Astrocyte (in vitro differentiated cells and primary cell): ENCODE measurements around the gene SULT6B1. TPM values are rescaled to one million over a fixed set of nuclear protein-coding genes. Genes with fewer than 3 reads are reported as not detected.

Source experiments
- DNase-seq: peaks from one replicate; pipeline ENCODE4 v3.0.0-alpha.2; 2010; ENCODE audit warnings: low read depth
- FAIRE-seq: peaks from 2 replicates; lab custom pipeline; 2011; peaks lifted over from hg19 to GRCh38; lab: Jason Lieb, UNC
- H2AFZ ChIP-seq: 2 replicates; pipeline ENCODE4 v1.6.0; 2012; ENCODE audit warnings: low read depth, low read length, inconsistent platforms
- H3K27ac ChIP-seq: 2 replicates; pipeline ENCODE4 v1.5.1; 2011; ENCODE audit warnings: low read depth, low read length, inconsistent platforms
- H3K27me3 ChIP-seq: 2 replicates; pipeline ENCODE4 v1.6.0; 2011; ENCODE audit warnings: low read length, inconsistent platforms; ENCODE audit not compliant: insufficient read depth
- H3K36me3 ChIP-seq: 2 replicates; pipeline ENCODE4 v1.5.1; 2011; ENCODE audit warnings: low read length, inconsistent platforms; ENCODE audit not compliant: insufficient read depth
- H3K4me1 ChIP-seq: 2 replicates; pipeline ENCODE4 v1.5.1; 2011; ENCODE audit warnings: low read length, inconsistent platforms; ENCODE audit not compliant: insufficient read depth
- H3K4me2 ChIP-seq: 2 replicates; pipeline ENCODE4 v1.6.0; 2012; ENCODE audit warnings: low read length, inconsistent platforms
- H3K4me3 ChIP-seq: 2 replicates; pipeline ENCODE4 v1.5.1; 2011; ENCODE audit warnings: low read depth, mild to moderate bottlenecking, low read length, inconsistent platforms; ENCODE audit not compliant: insufficient read depth
- H3K79me2 ChIP-seq: 2 replicates; pipeline ENCODE4 v1.6.0; 2012; ENCODE audit warnings: mild to moderate bottlenecking, low read length, inconsistent platforms; ENCODE audit not compliant: insufficient read depth
- H3K9ac ChIP-seq: 2 replicates; pipeline ENCODE4 v1.6.0; 2012; ENCODE audit warnings: mild to moderate bottlenecking, low read length, inconsistent platforms
- H3K9me3 ChIP-seq: 2 replicates; pipeline ENCODE4 v1.5.1; 2012; ENCODE audit warnings: low read depth, mild to moderate bottlenecking, low read length, inconsistent platforms; ENCODE audit not compliant: insufficient read depth
- H4K20me1 ChIP-seq: 2 replicates; pipeline ENCODE4 v1.6.0; 2012; ENCODE audit warnings: low read length, inconsistent platforms; ENCODE audit not compliant: insufficient read depth
- H3K27ac Mint-ChIP-seq: one replicate; pipeline ENCODE4 v1.8.0; 2021; ENCODE audit warnings: mild to moderate bottlenecking, mixed read lengths; ENCODE audit not compliant: unreplicated experiment
- H3K27me3 Mint-ChIP-seq: one replicate; pipeline ENCODE4 v1.8.0; 2021; ENCODE audit warnings: low read depth, mixed read lengths; ENCODE audit not compliant: unreplicated experiment
- H3K36me3 Mint-ChIP-seq: one replicate; pipeline ENCODE4 v1.8.0; 2021; ENCODE audit warnings: low read depth, mixed read lengths; ENCODE audit not compliant: unreplicated experiment
- H3K4me1 Mint-ChIP-seq: one replicate; pipeline ENCODE4 v1.8.0; 2021; ENCODE audit warnings: low read depth, mixed read lengths; ENCODE audit not compliant: unreplicated experiment
- H3K4me3 Mint-ChIP-seq: one replicate; pipeline ENCODE4 v1.8.0; 2021; ENCODE audit warnings: mild to moderate bottlenecking, moderate library complexity, mixed read lengths; ENCODE audit not compliant: unreplicated experiment
- H3K9me3 Mint-ChIP-seq: one replicate; pipeline ENCODE4 v1.8.0; 2021; ENCODE audit warnings: mild to moderate bottlenecking, mixed read lengths; ENCODE audit not compliant: unreplicated experiment
- EZH2 ChIP-seq: IDR thresholded peaks from 2 replicates; pipeline ENCODE4 v1.6.1; 2012; ENCODE audit warnings: mild to moderate bottlenecking, low read length, inconsistent platforms; ENCODE audit not compliant: insufficient read depth
- total RNA-seq: library from RNA; stranded (reverse); gene quantifications from 2 replicates; pipeline ENCODE4 v1.2.1, GENCODE V29; 2021
- TF ChIP-seq, protein P1 (sequence below): IDR thresholded peaks from 2 replicates; pipeline ENCODE4 v1.5.1; 2011; ENCODE audit warnings: low read depth, mild to moderate bottlenecking, inconsistent platforms, low read length, moderate library complexity; ENCODE audit not compliant: insufficient read depth

The SULT6B1 gene
- total RNA-seq, 1 donor from 2014 or later, result not detected

DNA sequence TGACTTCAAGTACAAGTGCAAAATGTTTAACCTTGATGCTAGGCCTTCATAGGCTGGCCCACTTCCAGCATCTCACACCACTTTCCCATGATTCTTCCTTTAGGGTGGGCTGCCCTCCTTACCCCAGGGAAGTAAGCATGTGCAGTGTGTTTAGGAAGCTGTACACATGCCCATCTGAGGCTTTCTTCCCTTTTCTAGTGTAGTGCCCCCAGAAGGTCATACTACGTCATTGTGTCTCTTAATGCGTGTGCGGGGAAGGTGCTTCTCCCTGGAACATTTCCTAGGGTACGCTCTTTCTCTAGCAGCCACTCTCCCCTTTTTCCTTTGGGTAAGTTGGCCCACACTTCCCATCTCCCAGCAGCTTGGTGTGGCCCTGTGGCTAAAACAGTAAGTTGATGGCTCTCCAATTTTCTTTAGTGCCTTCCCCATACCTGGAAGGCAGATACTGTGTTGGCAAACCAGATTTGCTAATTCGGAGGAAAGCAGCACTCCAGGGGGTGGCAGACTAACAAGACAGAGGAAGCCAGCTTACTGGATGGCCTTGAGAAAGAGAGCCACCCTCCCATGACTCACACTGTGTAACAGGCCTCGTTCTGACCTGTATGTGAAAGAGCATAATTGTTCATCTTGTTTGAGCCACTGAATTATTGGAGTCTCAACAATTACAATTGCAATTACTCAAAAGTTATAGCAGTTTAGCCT, 1.1 kb upstream of the SULT6B1 start:
- H3K4me2 ChIP-seq, result peak overlapping the region; percentile 55
- H3K79me2 ChIP-seq, result no peaks in the 10 kb centered on the region
- H3K27me3 ChIP-seq, result no peaks in the 10 kb centered on the region
- TF ChIP-seq EZH2, result no peak
- Mint-ChIP-seq H3K27me3 (peaks cover 6% of the 10 kb centered on the region), H3K9me3 (no peaks in the 10 kb centered on the region), H3K36me3 (no peaks in the 10 kb centered on the region), H3K4me1 (peaks cover 11% of the 10 kb centered on the region), H3K4me3 (peak overlapping the region; percentile 12), H3K27ac (peak overlapping the region; percentile 50)
- peak overlapping the region; percentile 38 for H2AFZ ChIP-seq
- no peak overlapping the region for H3K4me3 ChIP-seq
- FAIRE-seq, result peak; percentile 88
- H3K4me1 ChIP-seq, result peaks cover 4% of the 10 kb centered on the region
- no peaks in the 10 kb centered on the region for H3K36me3 ChIP-seq
- H3K9ac ChIP-seq, result no peak overlapping the region
- peak; percentile 81 for DNase-seq
- peak overlapping the region; percentile 34 for H3K27ac ChIP-seq
- H4K20me1 ChIP-seq, result no peaks in the 10 kb centered on the region
- H3K9me3 ChIP-seq, result no peaks in the 10 kb centered on the region

DNA sequence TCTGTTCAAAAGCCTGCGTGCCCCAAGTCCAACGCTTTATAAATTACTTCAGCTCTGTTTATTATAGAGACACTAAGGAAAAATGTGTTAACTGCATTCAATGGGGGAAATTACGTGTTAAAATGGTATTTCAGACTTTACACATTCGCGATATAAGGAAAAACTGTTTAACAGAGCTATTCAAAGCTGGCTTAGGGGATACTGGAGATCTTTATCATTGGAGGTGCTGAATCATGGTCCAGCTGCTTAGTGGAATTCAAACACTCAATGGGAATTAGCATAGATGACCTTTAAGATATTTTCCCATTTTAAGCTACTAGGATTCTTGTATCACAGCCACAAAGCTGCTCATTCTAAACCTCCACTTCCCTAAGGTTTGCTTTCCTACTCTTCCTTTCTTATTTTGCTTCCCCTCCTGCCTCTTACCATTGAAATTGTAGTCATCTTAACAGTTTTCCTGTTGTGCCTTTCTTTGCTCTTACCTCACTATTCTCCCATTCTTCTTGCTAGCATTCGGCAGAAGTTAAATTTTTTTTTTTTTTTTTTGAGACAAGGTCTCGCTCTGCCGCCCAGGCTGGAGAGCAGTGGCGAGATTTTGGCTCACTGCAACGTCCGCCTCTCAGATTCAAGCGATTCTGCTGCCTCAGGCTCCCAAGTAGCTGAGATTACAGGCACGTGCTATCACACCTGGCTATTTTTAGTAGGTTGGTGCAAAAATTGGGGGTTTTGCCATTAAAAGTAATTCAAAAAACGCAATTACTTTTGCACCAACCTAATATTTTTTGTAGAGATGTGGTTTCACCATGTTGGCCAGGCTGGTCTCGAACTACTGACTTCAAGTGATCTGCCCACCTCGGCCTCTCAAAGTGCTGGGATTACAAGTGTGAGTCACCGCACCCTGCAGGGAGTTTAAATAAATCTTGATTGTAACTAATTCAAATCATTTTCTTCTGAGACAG, 6.5 kb downstream of the SULT6B1 start:
- no peak overlapping the region for H3K9ac ChIP-seq
- H3K27ac ChIP-seq, result no peak overlapping the region
- H3K36me3 ChIP-seq, result no peaks in the 10 kb centered on the region
- Mint-ChIP-seq H3K27me3 (peaks cover 6% of the 10 kb centered on the region), H3K9me3 (peaks cover 1% of the 10 kb centered on the region), H3K4me3 (no peak overlapping the region), H3K36me3 (no peaks in the 10 kb centered on the region), H3K27ac (peak overlapping the region; percentile 16), H3K4me1 (peaks cover 8% of the 10 kb centered on the region)
- no peak for FAIRE-seq
- H3K4me2 ChIP-seq, result peak overlapping the region; percentile 25
- H3K27me3 ChIP-seq, result peaks cover 3% of the 10 kb centered on the region
- H3K4me3 ChIP-seq, result no peak overlapping the region
- H3K79me2 ChIP-seq, result no peaks in the 10 kb centered on the region
- H4K20me1 ChIP-seq, result no peaks in the 10 kb centered on the region
- TF ChIP-seq EZH2, result no peak
- TF ChIP-seq, protein P1, sequence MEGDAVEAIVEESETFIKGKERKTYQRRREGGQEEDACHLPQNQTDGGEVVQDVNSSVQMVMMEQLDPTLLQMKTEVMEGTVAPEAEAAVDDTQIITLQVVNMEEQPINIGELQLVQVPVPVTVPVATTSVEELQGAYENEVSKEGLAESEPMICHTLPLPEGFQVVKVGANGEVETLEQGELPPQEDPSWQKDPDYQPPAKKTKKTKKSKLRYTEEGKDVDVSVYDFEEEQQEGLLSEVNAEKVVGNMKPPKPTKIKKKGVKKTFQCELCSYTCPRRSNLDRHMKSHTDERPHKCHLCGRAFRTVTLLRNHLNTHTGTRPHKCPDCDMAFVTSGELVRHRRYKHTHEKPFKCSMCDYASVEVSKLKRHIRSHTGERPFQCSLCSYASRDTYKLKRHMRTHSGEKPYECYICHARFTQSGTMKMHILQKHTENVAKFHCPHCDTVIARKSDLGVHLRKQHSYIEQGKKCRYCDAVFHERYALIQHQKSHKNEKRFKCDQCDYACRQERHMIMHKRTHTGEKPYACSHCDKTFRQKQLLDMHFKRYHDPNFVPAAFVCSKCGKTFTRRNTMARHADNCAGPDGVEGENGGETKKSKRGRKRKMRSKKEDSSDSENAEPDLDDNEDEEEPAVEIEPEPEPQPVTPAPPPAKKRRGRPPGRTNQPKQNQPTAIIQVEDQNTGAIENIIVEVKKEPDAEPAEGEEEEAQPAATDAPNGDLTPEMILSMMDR, result no peak
- H3K4me1 ChIP-seq, result no peaks in the 10 kb centered on the region
- H3K9me3 ChIP-seq, result no peaks in the 10 kb centered on the region
- DNase-seq, result peak; percentile 92
- H2AFZ ChIP-seq, result no peak overlapping the region

DNA sequence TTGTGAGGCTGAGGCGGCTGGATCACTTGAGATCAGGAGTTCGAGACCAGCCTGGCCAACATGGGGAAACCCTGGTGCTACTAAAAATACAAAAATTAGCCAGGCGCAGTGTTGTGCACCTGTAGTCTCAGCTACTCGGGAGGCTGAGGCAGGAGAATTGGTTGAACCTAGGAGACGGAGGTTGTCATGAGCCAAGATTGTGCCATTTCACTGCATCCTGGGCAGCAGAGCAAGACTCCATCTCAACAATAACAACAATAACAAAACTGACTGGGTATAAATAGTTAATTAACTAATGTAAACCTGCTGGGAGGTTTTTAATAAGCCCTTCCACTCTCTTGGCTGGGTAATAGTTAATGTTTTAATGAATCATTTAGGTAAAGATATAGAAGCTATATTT, 7.8 kb downstream of the SULT6B1 start:
- H3K27ac Mint-ChIP-seq, result no peak overlapping the region

More for the DNA sequence above, 7.8 kb downstream of the SULT6B1 start:
- no peak overlapping the region for H3K9ac ChIP-seq
- H3K27me3 Mint-ChIP-seq, result no peaks in the 10 kb centered on the region
- FAIRE-seq (no peak), DNase-seq (no peak)
- H3K79me2 ChIP-seq, result no peaks in the 10 kb centered on the region
- peaks cover 1% of the 10 kb centered on the region for H3K9me3 Mint-ChIP-seq
- H3K4me1 ChIP-seq, result no peaks in the 10 kb centered on the region
- H3K36me3 ChIP-seq, result no peaks in the 10 kb centered on the region
- H2AFZ ChIP-seq, result no peak overlapping the region
- H3K4me3 ChIP-seq, result no peak overlapping the region
- H3K4me2 ChIP-seq, result no peak overlapping the region
- no peak overlapping the region for H3K27ac ChIP-seq
- no peak for TF ChIP-seq EZH2
- TF ChIP-seq, protein P1, result no peak
- peaks cover 3% of the 10 kb centered on the region for H3K27me3 ChIP-seq
- no peaks in the 10 kb centered on the region for H3K9me3 ChIP-seq
- H3K4me1 Mint-ChIP-seq, result peaks cover 8% of the 10 kb centered on the region
- H3K4me3 Mint-ChIP-seq, result no peak overlapping the region
- H4K20me1 ChIP-seq, result no peaks in the 10 kb centered on the region
- H3K36me3 Mint-ChIP-seq, result no peaks in the 10 kb centered on the region
